NCI-H2171 (cell line): Measurements from ENCODE around the gene MAOA.

Experiments
- DNase-seq: peaks from one replicate; lab custom pipeline; 2025; lab: John Stamatoyannopoulos, UW

MAOA gene

DNA sequence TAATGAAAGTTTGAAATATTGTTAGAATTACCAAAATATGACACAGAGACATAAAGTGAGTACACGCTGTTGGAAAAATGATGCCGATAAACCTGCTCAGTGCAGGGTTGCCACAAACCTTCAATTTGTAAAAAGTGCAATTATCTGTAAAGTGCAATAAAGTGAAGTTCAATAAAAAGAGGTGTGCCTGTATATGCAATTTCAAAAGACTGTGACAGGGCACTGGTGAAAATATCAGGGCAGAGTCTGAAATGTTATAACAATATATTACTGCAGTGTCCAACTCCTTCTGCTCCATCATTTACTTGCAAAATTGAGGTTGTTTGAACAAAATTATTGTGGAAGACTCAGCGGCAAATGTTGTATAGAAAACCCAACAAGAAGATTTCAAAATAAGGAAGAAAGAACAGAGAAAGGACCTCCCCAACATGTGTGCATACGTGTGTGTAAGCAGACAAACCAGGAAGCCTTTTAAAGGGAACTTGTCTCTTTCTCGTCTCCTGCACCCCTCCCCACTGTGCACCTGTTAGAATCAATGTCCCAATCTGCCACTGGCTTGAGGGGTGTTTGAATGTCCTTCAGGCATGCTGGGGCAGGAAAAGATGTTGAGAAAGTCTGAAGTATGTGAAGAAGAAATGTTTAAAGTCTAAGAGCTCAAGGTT, 130.0 kb downstream of the MAOA start:
- DNase-seq = no peak
